NB4 (cell line): Measurements from ENCODE around the gene ST13.

Source experiments
- CTCF ChIP-seq: IDR thresholded peaks from one replicate; pipeline ENCODE4 v1.5.1; 2012; ENCODE audit warnings: low read depth, low read length
- MYC ChIP-seq: IDR thresholded peaks from 2 replicates; pipeline ENCODE4 v1.6.1; 2011; ENCODE audit warnings: low read depth, low read length
- POLR2A ChIP-seq: IDR thresholded peaks from 2 replicates; pipeline ENCODE4 v1.6.1; 2011; ENCODE audit warnings: mild to moderate bottlenecking; ENCODE audit not compliant: insufficient read length; ENCODE audit errors: extremely low read depth

GRCh38 chr22:40875111-40875510, 18.7 kb upstream of the ST13 start:
- TF ChIP-seq POLR2A (no peak), CTCF (no peak), MYC (no peak)
